ENCODE measurements around the gene TRIM25. TPM values are rescaled to one million over a fixed set of nuclear protein-coding genes. Genes with fewer than 3 reads are reported as not detected.

Gene TRIM25
- total RNA-seq, 1 donor from 2014 or later: 71.4 TPM

GRCh38 chr17:56937687-56938086 is 23.8 kb upstream of the TRIM25 start:
- H3K4me3 Mint-ChIP-seq: no peak overlapping the region
- DNase-seq (no peak), ATAC-seq (ENCODE audit: low read depth) (no peak)
- CTCF ChIA-PET: interaction anchor here (0.7 to 2.3 kb wide), 4 partner anchors 44 to 118 kb away, joined by 3 to 11 read pairs (median 5); no protein-coding TSS in a partner anchor
- POLR2A ChIA-PET: no interaction called here
- H3K27ac Mint-ChIP-seq: no peak overlapping the region
- no peak for TF ChIP-seq CTCF (IDR thresholded peaks at IDR 0.05)
- intact Hi-C loops (cut with micrococcal nuclease): no loop called here
- peaks cover 76% of the 10 kb centered on the region for H3K36me3 Mint-ChIP-seq (ENCODE audit: low read depth)
- H3K27me3 Mint-ChIP-seq: no peaks in the 10 kb centered on the region
- H3K4me1 Mint-ChIP-seq: peaks cover 3% of the 10 kb centered on the region
- no peaks in the 10 kb centered on the region for H3K9me3 Mint-ChIP-seq

GRCh38 chr17:56936697-56937322 is 23.0 kb upstream of the TRIM25 start:
- no peaks in the 10 kb centered on the region for H3K9me3 Mint-ChIP-seq
- H3K4me3 Mint-ChIP-seq: no peak overlapping the region
- DNase-seq (no peak), ATAC-seq (ENCODE audit: low read depth) (no peak)
- no peaks in the 10 kb centered on the region for H3K27me3 Mint-ChIP-seq
- ChIA-PET CTCF (interaction anchor here (1.8 to 2.3 kb wide), 2 partner anchors 45 to 117 kb away, joined by 5 to 11 read pairs; no protein-coding TSS in a partner anchor), POLR2A (interaction anchor here (1.2 kb wide), 1 partner anchor 28 kb away, joined by 3 read pairs; no protein-coding TSS in a partner anchor)
- peaks cover 3% of the 10 kb centered on the region for H3K4me1 Mint-ChIP-seq
- H3K27ac Mint-ChIP-seq: no peak overlapping the region
- H3K36me3 Mint-ChIP-seq (ENCODE audit: low read depth): peaks cover 70% of the 10 kb centered on the region
- intact Hi-C loops (cut with micrococcal nuclease): no loop called here
- no peak for TF ChIP-seq CTCF (IDR thresholded peaks at IDR 0.05)

- no peaks in the 10 kb centered on the region for H3K27me3 Mint-ChIP-seq
- intact Hi-C loops (cut with micrococcal nuclease): no loop called here
- no peak for TF ChIP-seq CTCF (IDR thresholded peaks at IDR 0.05)
- ATAC-seq (ENCODE audit: low read depth) (no peak), DNase-seq (no peak)
- H3K4me1 Mint-ChIP-seq: peaks cover 3% of the 10 kb centered on the region
- peaks cover 5% of the 10 kb centered on the region for H3K9me3 Mint-ChIP-seq
- POLR2A ChIA-PET: interaction anchor here (1.2 kb wide), 1 partner anchor 27 kb away, joined by 3 read pairs; no protein-coding TSS in a partner anchor
- no peak overlapping the region for H3K4me3 Mint-ChIP-seq
- CTCF ChIA-PET: interaction anchor here (2.3 kb wide), 1 partner anchor 116 kb away, joined by 11 read pairs; no protein-coding TSS in a partner anchor
- peaks cover 65% of the 10 kb centered on the region for H3K36me3 Mint-ChIP-seq (ENCODE audit: low read depth)
- no peak overlapping the region for H3K27ac Mint-ChIP-seq
Measured at GRCh38 chr17:56935461-56935860, 21.6 kb upstream of the TRIM25 start.

DNA sequence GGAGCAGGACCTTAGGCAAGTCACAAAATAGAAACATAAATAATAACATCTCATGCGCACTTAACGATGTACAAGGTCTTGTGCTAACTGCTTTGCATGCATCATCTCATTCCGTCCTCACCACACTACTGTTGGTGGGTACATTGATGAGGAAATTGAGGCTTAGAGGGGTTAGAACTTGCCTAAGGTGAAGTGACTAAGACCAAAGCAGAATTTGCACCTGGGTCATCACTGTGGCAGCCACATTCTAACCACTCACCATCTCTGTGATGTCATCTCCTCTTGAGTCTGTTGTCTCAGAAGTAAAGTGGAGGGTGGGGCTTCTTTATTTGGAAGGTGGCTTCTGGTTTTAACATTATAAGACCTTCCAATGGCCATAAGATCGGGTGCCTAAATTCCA is 20.4 kb upstream of the TRIM25 start:
- peaks cover 5% of the 10 kb centered on the region for H3K9me3 Mint-ChIP-seq
- H3K36me3 Mint-ChIP-seq (ENCODE audit: low read depth): peaks cover 58% of the 10 kb centered on the region
- H3K4me1 Mint-ChIP-seq: no peaks in the 10 kb centered on the region
- ChIA-PET CTCF (no interaction called here), POLR2A (no interaction called here)
- ATAC-seq (ENCODE audit: low read depth) (no peak), DNase-seq (no peak)
- H3K27me3 Mint-ChIP-seq: no peaks in the 10 kb centered on the region
- H3K4me3 Mint-ChIP-seq: no peak overlapping the region
- H3K27ac Mint-ChIP-seq: no peak overlapping the region
- intact Hi-C loops (cut with micrococcal nuclease): no loop called here
- no peak for TF ChIP-seq CTCF (IDR thresholded peaks at IDR 0.05)

GRCh38 chr17:56933868-56934267 is 20.0 kb upstream of the TRIM25 start:
- H3K36me3 Mint-ChIP-seq (ENCODE audit: low read depth): peaks cover 55% of the 10 kb centered on the region
- H3K4me1 Mint-ChIP-seq: no peaks in the 10 kb centered on the region
- H3K27me3 Mint-ChIP-seq: no peaks in the 10 kb centered on the region
- ChIA-PET POLR2A (no interaction called here), CTCF (no interaction called here)
- intact Hi-C loops (cut with micrococcal nuclease): no loop called here
- no peak overlapping the region for H3K27ac Mint-ChIP-seq
- TF ChIP-seq CTCF (IDR thresholded peaks at IDR 0.05): no peak
- no peak overlapping the region for H3K4me3 Mint-ChIP-seq
- ATAC-seq (ENCODE audit: low read depth): no peak
- peaks cover 5% of the 10 kb centered on the region for H3K9me3 Mint-ChIP-seq
- no peak for DNase-seq
